PC-3 (cell line): Measurements from ENCODE around the gene CENPH.

Experiments used
- EZH2 ChIP-seq: fragments of 300-600 bp; sonication (generic); IDR thresholded peaks from one replicate; pipeline ENCODE4 v1.6.1; 2017; ENCODE audit warnings: antibody characterized with exemption, mild to moderate bottlenecking, low read length; ENCODE audit not compliant: unreplicated experiment
- EZH2phosphoT487 ChIP-seq: fragments of 300-600 bp; sonication (generic); IDR thresholded peaks from 2 replicates; pipeline ENCODE4 v1.6.1; 2018; ENCODE audit warnings: mild to moderate bottlenecking, antibody characterized with exemption, low read length, borderline replicate concordance
- TF ChIP-seq, protein P1 (sequence below): fragments of 300-600 bp; sonication (generic); conservative IDR thresholded peaks from 2 replicates; pipeline ENCODE4 v1.5.1; 2017; ENCODE audit warnings: antibody characterized with exemption, low read depth, mild to moderate bottlenecking, low read length

DNA sequence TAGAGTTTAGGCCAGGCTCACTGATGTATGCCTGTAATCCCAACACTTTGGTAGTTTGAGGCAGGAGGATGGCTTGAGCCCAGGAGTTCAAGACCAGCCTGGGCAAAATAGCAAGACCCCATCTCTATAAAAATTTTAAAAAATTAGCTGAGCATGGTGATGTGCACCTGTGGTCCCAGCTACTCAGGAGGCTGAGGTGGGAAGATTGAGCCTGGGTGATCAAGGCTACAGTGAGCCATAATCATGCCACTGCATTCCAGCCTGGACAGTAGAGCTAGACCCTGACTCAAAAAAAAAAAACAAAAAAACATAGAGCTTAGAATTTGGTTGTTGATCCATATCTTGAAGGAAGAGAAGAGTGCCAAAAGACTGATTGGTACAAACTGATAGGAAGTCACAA, 30.6 kb downstream of the CENPH start:
- TF ChIP-seq, protein P1, sequence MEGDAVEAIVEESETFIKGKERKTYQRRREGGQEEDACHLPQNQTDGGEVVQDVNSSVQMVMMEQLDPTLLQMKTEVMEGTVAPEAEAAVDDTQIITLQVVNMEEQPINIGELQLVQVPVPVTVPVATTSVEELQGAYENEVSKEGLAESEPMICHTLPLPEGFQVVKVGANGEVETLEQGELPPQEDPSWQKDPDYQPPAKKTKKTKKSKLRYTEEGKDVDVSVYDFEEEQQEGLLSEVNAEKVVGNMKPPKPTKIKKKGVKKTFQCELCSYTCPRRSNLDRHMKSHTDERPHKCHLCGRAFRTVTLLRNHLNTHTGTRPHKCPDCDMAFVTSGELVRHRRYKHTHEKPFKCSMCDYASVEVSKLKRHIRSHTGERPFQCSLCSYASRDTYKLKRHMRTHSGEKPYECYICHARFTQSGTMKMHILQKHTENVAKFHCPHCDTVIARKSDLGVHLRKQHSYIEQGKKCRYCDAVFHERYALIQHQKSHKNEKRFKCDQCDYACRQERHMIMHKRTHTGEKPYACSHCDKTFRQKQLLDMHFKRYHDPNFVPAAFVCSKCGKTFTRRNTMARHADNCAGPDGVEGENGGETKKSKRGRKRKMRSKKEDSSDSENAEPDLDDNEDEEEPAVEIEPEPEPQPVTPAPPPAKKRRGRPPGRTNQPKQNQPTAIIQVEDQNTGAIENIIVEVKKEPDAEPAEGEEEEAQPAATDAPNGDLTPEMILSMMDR = no peak
- TF ChIP-seq EZH2phosphoT487 = no peak
- TF ChIP-seq EZH2 = no peak
